Measurements from ENCODE around the gene C17orf50.

- no peak for TF ChIP-seq EZH2 (IDR thresholded peaks at IDR 0.05; ENCODE audit: borderline replicate concordance)
- no peak for TF ChIP-seq CTCF (IDR thresholded peaks at IDR 0.05; ENCODE audit: poor library complexity)
- TF ChIP-seq EZH2phosphoT487 (IDR thresholded peaks at IDR 0.05; ENCODE audit: low read depth, severe bottlenecking, unreplicated experiment), result no peak
Measured at GRCh38 chr17:35760587-35760986, at the start of gene C17orf50.

Measured in hepatocyte (in vitro differentiated cells).